GM23338 (cell line): ENCODE data around the gene C17orf50. TPM values are rescaled to one million over a fixed set of nuclear protein-coding genes. Genes with fewer than 3 reads are reported as not detected.

ENCODE experiments used
- ATAC-seq: fragments of 200-7000 bp; cut with Tn5 transposase; 3 replicates; pipeline ENCODE4 v1.9.1; 2020
- DNase-seq: peaks from one replicate; pipeline ENCODE4 v3.0.0-alpha.2; 2015; ENCODE audit warnings: low spot score
- H2AFZ ChIP-seq: fragments of 200-600 bp; sonication (generic); 2 replicates; pipeline ENCODE4 v1.8.0; 2016; ENCODE audit warnings: antibody characterized with exemption, mild to moderate bottlenecking, moderate library complexity
- H3F3A ChIP-seq: fragments of 200-600 bp; sonication (generic); replicated peaks from 2 replicates; pipeline ENCODE4 v1.8.0; 2017; ENCODE audit warnings: antibody characterized with exemption, mixed run types, low read depth
- H3K27ac ChIP-seq: fragments of 200-600 bp; sonication (generic); 2 replicates; pipeline ENCODE4 v1.6.1; 2016; ENCODE audit warnings: low read depth
- H3K27me3 ChIP-seq: fragments of 200-600 bp; sonication (generic); 2 replicates; pipeline ENCODE4 v1.8.0; 2016; ENCODE audit warnings: mild to moderate bottlenecking, mixed run types, moderate library complexity; ENCODE audit not compliant: insufficient read depth
- H3K36me3 ChIP-seq: fragments of 200-600 bp; sonication (generic); 2 replicates; pipeline ENCODE4 v1.8.0; 2016; ENCODE audit warnings: mild to moderate bottlenecking; ENCODE audit not compliant: insufficient read depth
- H3K4me1 ChIP-seq: fragments of 200-600 bp; sonication (generic); 2 replicates; pipeline ENCODE4 v1.8.0; 2016; ENCODE audit warnings: mild to moderate bottlenecking, moderate library complexity; ENCODE audit not compliant: insufficient read depth
- H3K4me2 ChIP-seq: fragments of 200-600 bp; sonication (generic); 2 replicates; pipeline ENCODE4 v1.7.1; 2017; ENCODE audit warnings: mixed run types
- H3K4me3 ChIP-seq: fragments of 200-600 bp; sonication (generic); 2 replicates; pipeline ENCODE4 v1.6.1; 2016; ENCODE audit warnings: mixed run types
- H3K79me2 ChIP-seq: fragments of 200-600 bp; sonication (generic); replicated peaks from 2 replicates; pipeline ENCODE4 v1.8.0; 2017; ENCODE audit warnings: mild to moderate bottlenecking; ENCODE audit not compliant: insufficient read depth
- H3K9me2 ChIP-seq: fragments of 200-600 bp; sonication (generic); 2 replicates; pipeline ENCODE4 v1.8.0; 2017; ENCODE audit not compliant: insufficient read depth
- H4K20me1 ChIP-seq: fragments of 200-600 bp; sonication (generic); replicated peaks from 2 replicates; pipeline ENCODE4 v1.8.0; 2017; ENCODE audit warnings: mild to moderate bottlenecking; ENCODE audit not compliant: insufficient read depth
- H3K27ac Mint-ChIP-seq: 2 replicates; pipeline ENCODE4 v1.8.0; 2020; ENCODE audit warnings: inconsistent platforms, mild to moderate bottlenecking, moderate library complexity, mixed read lengths
- H3K27me3 Mint-ChIP-seq: 3 replicates; pipeline ENCODE4 v1.8.0; 2022; ENCODE audit warnings: low read depth, mild to moderate bottlenecking, moderate library complexity, mixed read lengths, inconsistent platforms; ENCODE audit not compliant: insufficient read depth, poor library complexity
- H3K36me3 Mint-ChIP-seq: 3 replicates; pipeline ENCODE4 v1.8.0; 2021; ENCODE audit warnings: low read depth, mild to moderate bottlenecking, inconsistent platforms, moderate library complexity, mixed read lengths
- H3K4me1 Mint-ChIP-seq: 3 replicates; pipeline ENCODE4 v1.8.0; 2020; ENCODE audit warnings: mild to moderate bottlenecking, inconsistent platforms, mixed read lengths
- H3K4me3 Mint-ChIP-seq: 3 replicates; pipeline ENCODE4 v1.8.0; 2021; ENCODE audit warnings: moderate library complexity, mild to moderate bottlenecking, inconsistent platforms, mixed read lengths
- H3K9me3 Mint-ChIP-seq: 3 replicates; pipeline ENCODE4 v1.8.0; 2020; ENCODE audit warnings: moderate library complexity, mild to moderate bottlenecking, inconsistent platforms, mixed read lengths
- CREB1 ChIP-seq: fragments of 250-450 bp; sonication (Bioruptor Pico); IDR thresholded peaks from 2 replicates; pipeline ENCODE4 v1.5.0; 2020; ENCODE audit warnings: low read depth, mild to moderate bottlenecking, moderate library complexity
- EZH2 ChIP-seq: fragments of 200-600 bp; sonication (generic); IDR thresholded peaks from one replicate; pipeline ENCODE4 v1.8.0; 2017; ENCODE audit warnings: antibody characterized with exemption, mild to moderate bottlenecking, low read depth; ENCODE audit not compliant: unreplicated experiment
- EZH2phosphoT487 ChIP-seq: fragments of 200-600 bp; sonication (generic); IDR thresholded peaks from one replicate; pipeline ENCODE4 v1.8.1; 2018; ENCODE audit warnings: antibody characterized with exemption; ENCODE audit not compliant: unreplicated experiment
- JUNB ChIP-seq: IDR thresholded peaks from one replicate; pipeline ENCODE4 v1.6.1; 2016; ENCODE audit warnings: antibody characterized with exemption; ENCODE audit not compliant: unreplicated experiment
- NANOG ChIP-seq: IDR thresholded peaks from 2 replicates; pipeline ENCODE4 v1.6.1; 2016; ENCODE audit warnings: antibody characterized with exemption, borderline replicate concordance
- POLR2AphosphoS5 ChIP-seq: IDR thresholded peaks from 2 replicates; pipeline ENCODE4 v1.6.1; 2016; ENCODE audit warnings: antibody characterized with exemption, low read depth
- STAT1 ChIP-seq: IDR thresholded peaks from one replicate; pipeline ENCODE4 v1.6.1; 2016; ENCODE audit warnings: antibody characterized with exemption; ENCODE audit not compliant: unreplicated experiment
- ZNF114 ChIP-seq: fragments of 250-450 bp; sonication (Bioruptor Pico); IDR thresholded peaks from 2 replicates; pipeline ENCODE4 v1.5.0; 2020; ENCODE audit warnings: mild to moderate bottlenecking, moderate library complexity
- ZNF331 ChIP-seq: fragments of 250-450 bp; sonication (Bioruptor Pico); IDR thresholded peaks from 2 replicates; pipeline ENCODE4 v1.5.0; 2020; ENCODE audit warnings: low read depth, mild to moderate bottlenecking, moderate library complexity
- polyA plus RNA-seq: library from polyadenylated mRNA; unstranded; fragments of >200 nt; fragmentation: Nextera tagmentation; extraction: Ambion mirVana; gene quantifications from 2 replicates; pipeline ENCODE4 v1.2.1, GENCODE V29; 2016
- total RNA-seq: library from RNA; depleted of rRNA; stranded (reverse); fragments of >200 nt; shearing (Covaris generic); gene quantifications from 2 replicates; pipeline ENCODE4 v1.2.3, GENCODE V29; 2014
- TF ChIP-seq, protein P1 (sequence below), 2 experiments: fragments of 200-600 bp in 1 of 2; sonication (generic) in 1 of 2; conservative IDR thresholded peaks; 2 replicates each; pipeline versions ENCODE4 v1.5.1 to v1.6.1; 2016 to 2017; ENCODE audit warnings: antibody characterized with exemption in 2 of 2, low read depth in 2 of 2, mild to moderate bottlenecking in 2 of 2, moderate library complexity in 1 of 2
- TF ChIP-seq, protein P2 (sequence below): IDR thresholded peaks from one replicate; pipeline ENCODE4 v1.6.1; 2018; ENCODE audit warnings: antibody characterized with exemption; ENCODE audit not compliant: unreplicated experiment
- TF ChIP-seq, protein P3 (sequence below): IDR thresholded peaks from 2 replicates; pipeline ENCODE4 v1.6.1; 2016; ENCODE audit warnings: antibody characterized with exemption

The C17orf50 gene
- total and polyA plus RNA-seq, 2 experiments from 2014 or later = 0.74 to 1.6 TPM

DNA sequence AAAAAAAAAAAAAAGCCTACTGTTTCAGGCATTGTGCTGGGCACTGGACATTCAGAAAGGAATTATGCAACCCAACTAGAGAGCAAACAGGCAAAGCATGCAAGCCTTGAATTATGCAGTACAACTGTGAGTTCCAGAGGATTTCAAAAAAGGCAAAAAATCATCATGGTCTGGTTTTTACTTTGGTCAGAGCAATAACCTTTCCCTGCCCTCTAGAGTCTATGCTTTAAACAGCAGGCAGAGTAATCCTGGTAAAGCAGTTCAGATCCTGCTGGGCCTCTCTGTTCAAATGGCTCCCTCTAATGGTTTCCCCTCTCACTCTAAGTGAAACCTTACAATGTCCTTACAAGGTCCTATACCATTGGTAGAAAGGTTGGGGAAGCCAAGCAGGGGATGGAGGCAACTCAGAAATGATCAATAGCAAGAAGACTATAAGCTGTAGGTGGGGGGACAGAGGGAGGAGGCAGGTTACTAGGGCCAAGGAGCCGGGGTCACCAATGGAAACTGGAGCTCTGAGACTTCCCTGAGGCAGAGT, 44.0 kb downstream of the C17orf50 start:
- Mint-ChIP-seq H3K27ac (no peak overlapping the region), H3K27me3 (peaks cover 15% of the 10 kb centered on the region), H3K4me3 (no peak overlapping the region), H3K9me3 (no peaks in the 10 kb centered on the region; the same call in 2 of the 3 replicates), H3K4me1 (peaks cover 18% of the 10 kb centered on the region), H3K36me3 (peaks cover 2% of the 10 kb centered on the region; the same call in 1 of the 3 replicates)
- no peaks in the 10 kb centered on the region for H4K20me1 ChIP-seq
- H3K36me3 ChIP-seq = no peaks in the 10 kb centered on the region
- peak; percentile 64 for ATAC-seq
- H3K27me3 ChIP-seq = no peaks in the 10 kb centered on the region
- H3K9me2 ChIP-seq = no peaks in the 10 kb centered on the region
- peaks cover 13% of the 10 kb centered on the region for H3K4me1 ChIP-seq
- H3K4me2 ChIP-seq = no peak overlapping the region
- H3K79me2 ChIP-seq = peaks cover 4% of the 10 kb centered on the region
- DNase-seq = peak; percentile 95
- H3K27ac ChIP-seq = no peak overlapping the region
- H3K4me3 ChIP-seq = no peak overlapping the region
- H2AFZ ChIP-seq = no peak overlapping the region
- TF ChIP-seq STAT1 (no peak), JUNB (no peak), POLR2AphosphoS5 (no peak)
- TF ChIP-seq, protein P1, sequence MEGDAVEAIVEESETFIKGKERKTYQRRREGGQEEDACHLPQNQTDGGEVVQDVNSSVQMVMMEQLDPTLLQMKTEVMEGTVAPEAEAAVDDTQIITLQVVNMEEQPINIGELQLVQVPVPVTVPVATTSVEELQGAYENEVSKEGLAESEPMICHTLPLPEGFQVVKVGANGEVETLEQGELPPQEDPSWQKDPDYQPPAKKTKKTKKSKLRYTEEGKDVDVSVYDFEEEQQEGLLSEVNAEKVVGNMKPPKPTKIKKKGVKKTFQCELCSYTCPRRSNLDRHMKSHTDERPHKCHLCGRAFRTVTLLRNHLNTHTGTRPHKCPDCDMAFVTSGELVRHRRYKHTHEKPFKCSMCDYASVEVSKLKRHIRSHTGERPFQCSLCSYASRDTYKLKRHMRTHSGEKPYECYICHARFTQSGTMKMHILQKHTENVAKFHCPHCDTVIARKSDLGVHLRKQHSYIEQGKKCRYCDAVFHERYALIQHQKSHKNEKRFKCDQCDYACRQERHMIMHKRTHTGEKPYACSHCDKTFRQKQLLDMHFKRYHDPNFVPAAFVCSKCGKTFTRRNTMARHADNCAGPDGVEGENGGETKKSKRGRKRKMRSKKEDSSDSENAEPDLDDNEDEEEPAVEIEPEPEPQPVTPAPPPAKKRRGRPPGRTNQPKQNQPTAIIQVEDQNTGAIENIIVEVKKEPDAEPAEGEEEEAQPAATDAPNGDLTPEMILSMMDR (conservative IDR thresholded peaks at IDR 0.05; ENCODE audit: low read depth in 2 of 2) = peak; percentile 90 to 94
- H3F3A ChIP-seq = no peaks in the 10 kb centered on the region

DNA sequence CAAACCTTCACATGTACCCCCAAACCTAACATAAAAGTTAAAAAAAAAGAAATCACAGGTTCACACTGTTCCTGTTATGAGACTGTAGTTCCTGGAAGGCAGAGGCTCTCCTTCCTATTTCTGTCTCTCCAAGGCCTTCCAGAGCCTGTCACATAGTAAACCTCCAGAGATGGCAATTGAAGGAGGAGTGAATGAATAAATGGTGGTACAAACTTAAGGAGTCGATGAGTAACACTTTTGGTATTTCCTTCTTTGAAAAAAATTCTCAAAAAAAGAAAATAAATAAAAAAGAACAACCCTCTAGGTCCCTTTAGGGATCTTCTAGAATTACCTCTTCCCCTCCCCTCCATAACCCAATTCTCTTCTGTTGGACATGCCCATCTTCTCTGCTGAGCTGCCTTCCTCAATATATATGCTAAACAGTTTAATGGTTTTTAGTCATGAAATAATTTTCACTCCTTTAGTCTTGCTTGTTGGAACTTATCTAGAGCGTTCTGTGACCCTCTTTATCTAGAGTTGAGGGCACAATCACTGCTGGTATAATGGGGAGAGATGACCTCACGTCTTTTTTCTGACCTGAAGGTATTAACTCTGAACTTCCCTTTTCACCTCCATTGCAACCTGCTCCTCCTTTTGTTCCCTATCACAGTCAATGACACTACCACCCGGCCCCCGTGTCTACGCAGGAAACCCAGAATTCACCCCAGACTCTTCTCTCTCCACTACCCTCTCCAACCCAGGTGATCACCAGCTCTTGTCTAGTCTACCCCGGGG, 46.9 kb downstream of the C17orf50 start:
- Histone ChIP-seq H3F3A (no peaks in the 10 kb centered on the region), H3K9me2 (no peaks in the 10 kb centered on the region), H2AFZ (peak overlapping the region; percentile 1; the same call in 1 of the 2 replicates), H3K36me3 (no peaks in the 10 kb centered on the region), H3K27ac (peak overlapping the region; percentile 89; the same call in 1 of the 2 replicates), H3K4me1 (peaks cover 21% of the 10 kb centered on the region), H3K4me3 (no peak overlapping the region), H4K20me1 (peaks cover 21% of the 10 kb centered on the region; the same call in 1 of the 2 replicates), H3K79me2 (peaks cover 32% of the 10 kb centered on the region), H3K27me3 (no peaks in the 10 kb centered on the region), H3K4me2 (peak overlapping the region; percentile 52)
- Mint-ChIP-seq H3K4me1 (peaks cover 22% of the 10 kb centered on the region), H3K27ac (peak overlapping the region; percentile 100), H3K9me3 (no peaks in the 10 kb centered on the region; the same call in 2 of the 3 replicates), H3K36me3 (peaks cover 19% of the 10 kb centered on the region), H3K4me3 (peak overlapping the region; percentile 95), H3K27me3 (peaks cover 6% of the 10 kb centered on the region)
- DNase-seq (no peak), ATAC-seq (no peak)
- TF ChIP-seq ZNF114 (CRISPR knock-in tag) = no peak
- TF ChIP-seq NANOG = no peak
- TF ChIP-seq CREB1 (CRISPR knock-in tag) = no peak
- TF ChIP-seq, protein P2, sequence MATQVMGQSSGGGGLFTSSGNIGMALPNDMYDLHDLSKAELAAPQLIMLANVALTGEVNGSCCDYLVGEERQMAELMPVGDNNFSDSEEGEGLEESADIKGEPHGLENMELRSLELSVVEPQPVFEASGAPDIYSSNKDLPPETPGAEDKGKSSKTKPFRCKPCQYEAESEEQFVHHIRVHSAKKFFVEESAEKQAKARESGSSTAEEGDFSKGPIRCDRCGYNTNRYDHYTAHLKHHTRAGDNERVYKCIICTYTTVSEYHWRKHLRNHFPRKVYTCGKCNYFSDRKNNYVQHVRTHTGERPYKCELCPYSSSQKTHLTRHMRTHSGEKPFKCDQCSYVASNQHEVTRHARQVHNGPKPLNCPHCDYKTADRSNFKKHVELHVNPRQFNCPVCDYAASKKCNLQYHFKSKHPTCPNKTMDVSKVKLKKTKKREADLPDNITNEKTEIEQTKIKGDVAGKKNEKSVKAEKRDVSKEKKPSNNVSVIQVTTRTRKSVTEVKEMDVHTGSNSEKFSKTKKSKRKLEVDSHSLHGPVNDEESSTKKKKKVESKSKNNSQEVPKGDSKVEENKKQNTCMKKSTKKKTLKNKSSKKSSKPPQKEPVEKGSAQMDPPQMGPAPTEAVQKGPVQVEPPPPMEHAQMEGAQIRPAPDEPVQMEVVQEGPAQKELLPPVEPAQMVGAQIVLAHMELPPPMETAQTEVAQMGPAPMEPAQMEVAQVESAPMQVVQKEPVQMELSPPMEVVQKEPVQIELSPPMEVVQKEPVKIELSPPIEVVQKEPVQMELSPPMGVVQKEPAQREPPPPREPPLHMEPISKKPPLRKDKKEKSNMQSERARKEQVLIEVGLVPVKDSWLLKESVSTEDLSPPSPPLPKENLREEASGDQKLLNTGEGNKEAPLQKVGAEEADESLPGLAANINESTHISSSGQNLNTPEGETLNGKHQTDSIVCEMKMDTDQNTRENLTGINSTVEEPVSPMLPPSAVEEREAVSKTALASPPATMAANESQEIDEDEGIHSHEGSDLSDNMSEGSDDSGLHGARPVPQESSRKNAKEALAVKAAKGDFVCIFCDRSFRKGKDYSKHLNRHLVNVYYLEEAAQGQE = no peak
- no peak for TF ChIP-seq ZNF331 (CRISPR knock-in tag)
- no peak for TF ChIP-seq EZH2
- TF ChIP-seq STAT1 = no peak
- TF ChIP-seq EZH2phosphoT487 = no peak
- no peak for TF ChIP-seq POLR2AphosphoS5
- TF ChIP-seq, protein P1 (conservative IDR thresholded peaks at IDR 0.05; ENCODE audit: low read depth in 2 of 2) = no peak
- TF ChIP-seq, protein P3, sequence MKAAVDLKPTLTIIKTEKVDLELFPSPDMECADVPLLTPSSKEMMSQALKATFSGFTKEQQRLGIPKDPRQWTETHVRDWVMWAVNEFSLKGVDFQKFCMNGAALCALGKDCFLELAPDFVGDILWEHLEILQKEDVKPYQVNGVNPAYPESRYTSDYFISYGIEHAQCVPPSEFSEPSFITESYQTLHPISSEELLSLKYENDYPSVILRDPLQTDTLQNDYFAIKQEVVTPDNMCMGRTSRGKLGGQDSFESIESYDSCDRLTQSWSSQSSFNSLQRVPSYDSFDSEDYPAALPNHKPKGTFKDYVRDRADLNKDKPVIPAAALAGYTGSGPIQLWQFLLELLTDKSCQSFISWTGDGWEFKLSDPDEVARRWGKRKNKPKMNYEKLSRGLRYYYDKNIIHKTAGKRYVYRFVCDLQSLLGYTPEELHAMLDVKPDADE = no peak
- no peak for TF ChIP-seq JUNB
